ENCODE results near the gene NAALADL2.
"Not testable (repeated sequence)": the region's sequence is repeated elsewhere in the genome, so short reads cannot be mapped to it uniquely, and the experiment has no call there.

DNA sequence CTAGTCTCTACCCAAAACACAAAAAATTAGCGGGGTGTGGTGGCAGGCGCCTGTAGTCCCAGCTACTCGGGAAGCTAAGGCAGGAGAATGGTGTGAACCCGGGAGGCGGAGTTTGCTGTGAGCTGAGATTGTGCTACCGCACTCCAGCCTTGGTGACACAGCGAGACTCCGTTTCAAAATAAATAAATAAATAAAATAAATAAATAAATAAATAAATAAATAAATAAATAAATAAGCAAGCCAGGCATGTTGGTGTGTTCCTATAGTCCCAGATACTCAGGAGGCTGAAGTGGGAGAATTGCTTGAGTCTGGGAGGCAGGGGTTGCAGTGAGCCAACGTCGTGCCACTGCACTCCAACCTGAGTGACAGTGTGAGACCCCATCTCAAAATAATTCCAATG lies 314.0 kb downstream of the NAALADL2 start:
- not testable (repeated sequence) for TF ChIP-seq ZNF253 (CRISPR knock-in tag; IDR thresholded peaks at IDR 0.05; ENCODE audit: borderline replicate concordance); ZNF557 (CRISPR knock-in tag; IDR thresholded peaks at IDR 0.05); FOSL1 (CRISPR knock-in tag; IDR thresholded peaks at IDR 0.05; ENCODE audit: borderline replicate concordance); POLR2A (IDR thresholded peaks at IDR 0.05; ENCODE audit: insufficient read depth in 1 of 2, low read depth in 2 of 2, low read length in 2 of 2); TCF12 (IDR thresholded peaks at IDR 0.05); TCF12 (CRISPR knock-in tag; IDR thresholded peaks at IDR 0.05); MTA1 (CRISPR knock-in tag; IDR thresholded peaks at IDR 0.05; ENCODE audit: borderline replicate concordance); ZNF407 (CRISPR knock-in tag; IDR thresholded peaks at IDR 0.05; ENCODE audit: not compliant biosample characterization); JARID2 (CRISPR knock-in tag; IDR thresholded peaks at IDR 0.05; ENCODE audit: insufficient replicate concordance); ZNF12 (CRISPR knock-in tag; IDR thresholded peaks at IDR 0.05); CTCF (CRISPR knock-in tag; IDR thresholded peaks at IDR 0.05); ELF4 (CRISPR knock-in tag; IDR thresholded peaks at IDR 0.05; ENCODE audit: borderline replicate concordance); PBX3 (CRISPR knock-in tag; IDR thresholded peaks at IDR 0.05; ENCODE audit: borderline replicate concordance)
- TF ChIP-seq, protein P1, sequence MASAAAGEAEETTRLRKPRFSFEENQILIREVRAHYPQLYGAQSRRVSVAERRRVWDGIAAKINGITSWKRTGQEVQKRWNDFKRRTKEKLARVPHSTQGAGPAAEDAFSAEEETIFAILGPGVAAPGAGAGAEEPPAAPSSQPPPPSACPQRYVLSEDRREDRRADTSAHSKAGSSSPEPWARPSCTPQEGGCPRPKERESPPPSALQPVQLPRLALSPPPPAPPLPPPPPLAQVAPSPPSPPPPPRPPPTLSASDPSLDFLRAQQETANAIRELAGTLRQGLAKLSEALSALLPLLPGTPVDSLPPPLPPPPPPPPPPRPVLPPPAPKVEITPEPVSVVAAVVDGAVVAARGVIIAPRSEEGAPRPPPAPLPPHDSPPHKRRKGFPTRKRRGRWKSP (CRISPR knock-in tag; IDR thresholded peaks at IDR 0.05): not testable (repeated sequence)
